Measurements from ENCODE around the gene KRT6A.

Gene KRT6A

GRCh38 chr12:52440821-52441319 is 52.2 kb downstream of the KRT6A start:
- no peak for DNase-seq (ENCODE audit: low read depth)
- H3K4me3 ChIP-seq (ENCODE audit: low read length) = no peak overlapping the region
- TF ChIP-seq CTCF (conservative IDR thresholded peaks at IDR 0.05; ENCODE audit: low read depth, low read length) = no peak

- no peak for TF ChIP-seq CTCF (conservative IDR thresholded peaks at IDR 0.05; ENCODE audit: low read depth, low read length)
- H3K4me3 ChIP-seq (ENCODE audit: low read length) = no peak overlapping the region
- no peak for DNase-seq (ENCODE audit: low read depth)
Measured at GRCh38 chr12:52439845-52440244, 53.2 kb downstream of the KRT6A start.

- no peak for TF ChIP-seq CTCF (conservative IDR thresholded peaks at IDR 0.05; ENCODE audit: low read depth, low read length)
- no peak for DNase-seq (ENCODE audit: low read depth)
- H3K4me3 ChIP-seq (ENCODE audit: low read length) = no peak overlapping the region
Measured at GRCh38 chr12:52439420-52439819, 53.6 kb downstream of the KRT6A start.

GRCh38 chr12:52438305-52439301 is 54.5 kb downstream of the KRT6A start:
- no peak for DNase-seq (ENCODE audit: low read depth)
- no peak for TF ChIP-seq CTCF (conservative IDR thresholded peaks at IDR 0.05; ENCODE audit: low read depth, low read length)
- no peak overlapping the region for H3K4me3 ChIP-seq (ENCODE audit: low read length)

GRCh38 chr12:52437508-52437907 is 55.5 kb downstream of the KRT6A start:
- DNase-seq (ENCODE audit: low read depth) = no peak
- no peak for TF ChIP-seq CTCF (conservative IDR thresholded peaks at IDR 0.05; ENCODE audit: low read depth, low read length)
- no peak overlapping the region for H3K4me3 ChIP-seq (ENCODE audit: low read length)

Measured in retinal pigment epithelial cell (primary cell).